Activated CD4-positive, CD25-positive, alpha-beta regulatory T cell treated with anti-CD3 and anti-CD28 coated beads, Interleukin-2, amount 50 U/mL, for 16 hours (primary cell): ENCODE measurements around the gene DUXA.

Source experiments
- DNase-seq: peaks from one replicate; pipeline ENCODE4 v3.0.0-alpha.2; 2020; ENCODE audit warnings: low read depth, low spot score

The DUXA gene

DNA sequence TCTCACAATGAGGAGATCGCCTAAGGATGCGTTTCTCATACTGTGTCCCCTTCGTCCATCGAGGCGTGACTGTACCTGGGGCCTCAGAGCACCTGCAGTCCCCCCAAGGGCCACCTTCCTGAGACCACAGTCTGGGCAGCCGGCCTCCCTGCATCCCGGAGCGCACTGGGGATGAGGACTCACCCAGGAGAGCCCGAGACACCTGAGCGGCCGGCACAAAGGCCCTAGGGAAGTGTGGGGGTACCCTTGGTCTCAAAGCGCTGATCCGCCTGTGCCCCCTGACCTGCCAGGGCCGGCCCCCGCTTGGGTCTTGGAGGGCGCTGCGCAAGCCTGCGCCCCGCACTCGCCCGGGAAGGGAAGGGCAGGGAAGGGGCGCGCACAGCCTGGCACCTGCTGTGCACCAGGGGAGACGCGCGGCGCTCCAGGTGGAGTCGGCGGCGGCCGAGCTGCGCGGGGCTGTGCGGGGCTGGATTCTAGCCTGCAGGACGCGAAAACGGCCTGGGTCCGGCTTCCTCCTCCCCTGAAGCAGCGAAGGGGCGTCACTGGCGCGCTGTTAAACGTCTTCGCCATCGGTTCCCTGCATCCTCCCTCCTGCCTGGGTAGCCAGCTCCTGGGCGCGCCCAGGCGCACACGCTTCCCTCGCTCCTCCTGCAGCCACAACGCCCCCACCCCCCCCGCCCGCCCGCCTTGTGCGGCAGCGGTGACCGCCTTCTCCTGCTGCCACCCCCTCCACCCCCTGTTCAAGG is 61.1 kb downstream of the DUXA start:
- DNase-seq = no peak
